K562 (cell line): ENCODE results near the gene ECHDC3. TPM values are rescaled to one million over a fixed set of nuclear protein-coding genes. Genes with fewer than 3 reads are reported as not detected.
A peak's percentile ranks its signal among the peaks of the same experiment; 100 is the strongest.

Source experiments
- ATAC-seq: fragments of 200-7000 bp; cut with Tn5 transposase; 3 replicates; pipeline ENCODE4 v1.9.1; 2020; ENCODE audit warnings: moderate library complexity
- BruUV-seq: library from RNA; stranded (reverse); fragments of 400-500 nt; replicated peaks from 2 replicates; lab custom pipeline; 2021; lab: Mats Ljungman, UMichigan
- CTCF ChIA-PET: fragments of 300-600 bp; formaldehyde crosslinking; extraction: SDS; loops from one replicate; lab custom pipeline; 2021; ENCODE audit warnings: low intra/inter-chr PET ratio; lab: Yijun Ruan, JAX
- POLR2A ChIA-PET: fragments of 300-600, 350-650 bp; sonication (Branson Sonifier 250); formaldehyde crosslinking; extraction: SDS; loops from one replicate; lab custom pipeline; 2021; ENCODE audit warnings: antibody characterized with exemption, inconsistent platforms; lab: Yijun Ruan, JAX
- DNase-seq, 4 experiments: peaks; one replicate each; pipeline versions ENCODE4 v3.0.0 to v3.0.0-alpha.2; 2011 to 2018; ENCODE audit warnings: low spot score in 3 of 4, mixed read lengths in 3 of 4; ENCODE audit errors: extremely low read depth in 1 of 4
- FAIRE-seq: peaks from 2 replicates; lab custom pipeline; 2011; peaks lifted over from hg19 to GRCh38; lab: Jason Lieb, UNC
- H2AFZ ChIP-seq: 2 replicates; pipeline ENCODE4 v1.6.0; 2011; ENCODE audit warnings: low read depth, low read length, control low read depth, inconsistent platforms
- H3K27ac ChIP-seq: fragments of 200-600 bp; 3 replicates; pipeline ENCODE4 v1.8.0; 2011; ENCODE audit warnings: low read depth, mild to moderate bottlenecking, control low read depth, inconsistent platforms, low read length, moderate library complexity, mixed read lengths; ENCODE audit errors: extremely low read depth
- H3K27me3 ChIP-seq, 2 experiments: fragments of 300-600 bp in 1 of 2; 2 replicates in 1 of 2; 3 replicates in 1 of 2; pipeline versions ENCODE4 v1.6.0 to v1.8.0; 2011; ENCODE audit warnings: inconsistent platforms in 2 of 2, low read length in 2 of 2, mild to moderate bottlenecking in 1 of 2, mixed read lengths in 1 of 2, moderate library complexity in 1 of 2; ENCODE audit not compliant: control insufficient read depth in 2 of 2, insufficient read depth in 2 of 2
- H3K36me3 ChIP-seq: fragments of 300-600 bp; 3 replicates; pipeline ENCODE4 v1.8.0; 2011; ENCODE audit warnings: mild to moderate bottlenecking, low read length, inconsistent platforms; ENCODE audit not compliant: control insufficient read depth, insufficient read depth
- H3K4me1 ChIP-seq, 2 experiments: fragments of 200-600 bp in 1 of 2; replicated peaks in 1 of 2; 2 replicates in 1 of 2; 3 replicates in 1 of 2; pipeline versions ENCODE4 v1.5.1 to v1.8.0; 2011; ENCODE audit warnings: inconsistent platforms in 2 of 2, low read length in 2 of 2, mild to moderate bottlenecking in 1 of 2, mixed read lengths in 1 of 2, moderate library complexity in 1 of 2; ENCODE audit not compliant: control insufficient read depth in 2 of 2, insufficient read depth in 2 of 2
- H3K4me2 ChIP-seq: 2 replicates; pipeline ENCODE4 v1.6.1; 2011; ENCODE audit warnings: low read length, control low read depth, inconsistent platforms, mixed read lengths; ENCODE audit not compliant: insufficient read depth
- H3K4me3 ChIP-seq: fragments of 200-600 bp; sonication (generic), shearing (Covaris generic); 2 replicates; pipeline ENCODE4 v1.5.1; 2016; ENCODE audit warnings: control low read depth, inconsistent platforms
- H3K79me2 ChIP-seq: fragments of 200-600 bp; 3 replicates; pipeline ENCODE4 v1.8.0; 2011; ENCODE audit warnings: low read length, inconsistent platforms; ENCODE audit not compliant: control insufficient read depth, insufficient read depth
- H3K9ac ChIP-seq, 2 experiments: 2 replicates each; pipeline versions ENCODE4 v1.6.0 to v1.6.1; 2011; ENCODE audit warnings: low read depth in 2 of 2, low read length in 2 of 2, control low read depth in 1 of 2, inconsistent platforms in 1 of 2, mild to moderate bottlenecking in 1 of 2, mixed read lengths in 1 of 2; ENCODE audit not compliant: insufficient read depth in 1 of 2
- H3K9me1 ChIP-seq: one replicate; pipeline ENCODE4 v1.6.0; 2011; ENCODE audit warnings: inconsistent platforms, mild to moderate bottlenecking, low read length, moderate library complexity; ENCODE audit not compliant: control insufficient read depth, insufficient read depth
- H3K9me3 ChIP-seq: replicated peaks from 2 replicates; pipeline ENCODE4 v1.5.1; 2011; ENCODE audit warnings: low read depth, low read length, inconsistent platforms; ENCODE audit not compliant: control insufficient read depth, insufficient read depth
- H4K20me1 ChIP-seq: replicated peaks from 2 replicates; pipeline ENCODE4 v1.6.1; 2011; ENCODE audit warnings: low read length, inconsistent platforms, mixed read lengths; ENCODE audit not compliant: control insufficient read depth, insufficient read depth
- CBX2 ChIP-seq: fragments of 200-600 bp; sonication (generic); IDR thresholded peaks from one replicate; pipeline ENCODE4 v1.6.1; 2012; ENCODE audit warnings: mild to moderate bottlenecking, low read length, inconsistent platforms; ENCODE audit not compliant: insufficient read depth, poor library complexity, severe bottlenecking
- FOXM1 ChIP-seq, 2 experiments: fragments of 450-650 bp in 1 of 2; sonication (generic) in 1 of 2; formaldehyde crosslinking in 1 of 2; IDR thresholded peaks; 2 replicates each; pipeline versions ENCODE4 v1.6.1 to v1.9.0; 2017 to 2022; ENCODE audit warnings: low read depth in 2 of 2, mild to moderate bottlenecking in 2 of 2, missing genetic modification reagents in 1 of 2, moderate library complexity in 1 of 2
- GABPB1 ChIP-seq: sonication (generic); formaldehyde crosslinking; IDR thresholded peaks from 2 replicates; pipeline ENCODE4 v1.8.0; 2022; ENCODE audit warnings: mild to moderate bottlenecking, missing genetic modification reagents
- KLF10 ChIP-seq: fragments of 250-450 bp; sonication (Bioruptor Pico); IDR thresholded peaks from 2 replicates; pipeline ENCODE4 v1.6.1; 2021; ENCODE audit warnings: matching md5 sums
- NR1H2 ChIP-seq: sonication (generic); formaldehyde crosslinking; IDR thresholded peaks from 2 replicates; pipeline ENCODE4 v1.4.0; 2020; ENCODE audit warnings: mild to moderate bottlenecking, missing genetic modification reagents
- SIN3A ChIP-seq, 2 experiments: fragments of 150-350 bp in 1 of 2; IDR thresholded peaks; 2 replicates each; pipeline ENCODE4 v1.6.1; 2011 to 2016; ENCODE audit warnings: borderline replicate concordance in 2 of 2, low read depth in 2 of 2, low read length in 2 of 2, mild to moderate bottlenecking in 2 of 2, moderate library complexity in 2 of 2; ENCODE audit not compliant: control insufficient read depth in 1 of 2
- SP2 ChIP-seq: IDR thresholded peaks from 2 replicates; pipeline ENCODE4 v1.6.1; 2011; ENCODE audit warnings: mild to moderate bottlenecking, low read depth, low read length, moderate library complexity; ENCODE audit not compliant: poor library complexity, severe bottlenecking; ENCODE audit errors: extremely low read depth
- TEAD2 ChIP-seq: fragments of 450-650 bp; IDR thresholded peaks from 2 replicates; pipeline ENCODE4 v1.6.1; 2016; ENCODE audit warnings: missing genetic modification characterization, control low read depth, missing compliant biosample characterization
- ZNF12 ChIP-seq: sonication (generic); formaldehyde crosslinking; IDR thresholded peaks from 2 replicates; pipeline ENCODE4 v1.4.0; 2020; ENCODE audit warnings: mild to moderate bottlenecking, missing genetic modification reagents
- ZNF445 ChIP-seq: fragments of 250-450 bp; sonication (Bioruptor Pico); IDR thresholded peaks from 2 replicates; pipeline ENCODE4 v1.4.0; 2020; ENCODE audit warnings: low read depth, mild to moderate bottlenecking, moderate library complexity
- WGBS: fragments of 100-300 bp; shearing (Covaris generic); methylation state at CpG from one replicate; pipeline ENCODE4 v1.1.6; 2016; ENCODE audit warnings: low coverage, mixed read lengths; ENCODE audit not compliant: insufficient coverage; ENCODE audit errors: missing lambda C conversion rate; 5-methylcytosine and 5-hydroxymethylcytosine counted together
- in situ Hi-C: fragments of 300-500 bp; cut with MboI; formaldehyde crosslinking; loops from 4 replicates; pipeline ENCODE4 v1.15.0; 2018; ENCODE audit warnings: inconsistent platforms, mixed read lengths
- intact Hi-C: fragments of 100-400 bp; cut with micrococcal nuclease; formaldehyde crosslinking; loops from 2 replicates; pipeline ENCODE4 v1.14.2; 2022
- polyA plus RNA-seq, 8 experiments: library from polyadenylated mRNA; depleted of rRNA in 4 of 8; stranded (reverse) in 5 of 8; unstranded in 3 of 8; fragments of >200 nt; fragmentation: Nextera tagmentation in 2 of 8; fragmentation: Illumina TruSeq in 1 of 8; extraction: Ambion mirVana in 2 of 8; extraction: Trizol in 1 of 8; gene quantifications; 2 replicates each; pipeline versions ENCODE4 v1.2.1 to v1.2.3, GENCODE V29; 2011 to 2014; ENCODE audit warnings: inconsistent platforms in 1 of 8, missing spikeins in 1 of 8
- total RNA-seq, 7 experiments: library from RNA; depleted of rRNA in 6 of 7; stranded (reverse); fragments of >200 nt in 6 of 7; fragmentation: Illumina TruSeq in 2 of 7; extraction: Trizol in 2 of 7; gene quantifications; 2 replicates each; pipeline versions ENCODE4 v1.2.1 to v1.2.3, GENCODE V29; 2011 to 2021; ENCODE audit warnings: low replicate concordance in 1 of 7
- TF ChIP-seq, protein P1 (sequence below): fragments of 450-650 bp; IDR thresholded peaks from 2 replicates; pipeline ENCODE4 v1.6.1; 2017; ENCODE audit warnings: mild to moderate bottlenecking, moderate library complexity

Gene ECHDC3
- total and polyA plus RNA-seq, 9 of the 15 experiments (the other 6 are each of a cell fraction or from before 2014, with no cell fraction given): 0.53 to 21.9 (median 15.7) TPM

GRCh38 chr10:11789956-11790355 lies 47.8 kb downstream of the ECHDC3 start (continued):
- TF ChIP-seq FOXM1 (IDR thresholded peaks at IDR 0.05; ENCODE audit: low read depth) (no peak), FOXM1 (CRISPR knock-in tag; IDR thresholded peaks at IDR 0.05; ENCODE audit: low read depth) (no peak), ZNF445 (CRISPR knock-in tag) (no peak), CBX2 (no peak), SIN3A (IDR thresholded peaks at IDR 0.05; ENCODE audit: borderline replicate concordance in 2 of 2, control insufficient read depth in 1 of 2, low read depth in 2 of 2, low read length in 2 of 2) (no peak), KLF10 (CRISPR knock-in tag) (no peak)
- TF ChIP-seq, protein P1, sequence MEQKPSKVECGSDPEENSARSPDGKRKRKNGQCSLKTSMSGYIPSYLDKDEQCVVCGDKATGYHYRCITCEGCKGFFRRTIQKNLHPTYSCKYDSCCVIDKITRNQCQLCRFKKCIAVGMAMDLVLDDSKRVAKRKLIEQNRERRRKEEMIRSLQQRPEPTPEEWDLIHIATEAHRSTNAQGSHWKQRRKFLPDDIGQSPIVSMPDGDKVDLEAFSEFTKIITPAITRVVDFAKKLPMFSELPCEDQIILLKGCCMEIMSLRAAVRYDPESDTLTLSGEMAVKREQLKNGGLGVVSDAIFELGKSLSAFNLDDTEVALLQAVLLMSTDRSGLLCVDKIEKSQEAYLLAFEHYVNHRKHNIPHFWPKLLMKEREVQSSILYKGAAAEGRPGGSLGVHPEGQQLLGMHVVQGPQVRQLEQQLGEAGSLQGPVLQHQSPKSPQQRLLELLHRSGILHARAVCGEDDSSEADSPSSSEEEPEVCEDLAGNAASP: no peak

GRCh38 chr10:11793762-11794479 lies 51.7 kb downstream of the ECHDC3 start:
- no peak for DNase-seq
- no peaks in the 10 kb centered on the region for H3K9me1 ChIP-seq
- FAIRE-seq: no peak
- in situ Hi-C loops: loop anchor here (25.0 kb wide), 1 partner anchor 918 kb away; no protein-coding TSS in a partner anchor
- no TSS peak for BruUV-seq
- intact Hi-C loops: no loop called here
- no peak overlapping the region for H3K27ac ChIP-seq
- ATAC-seq: no peak
- H3K9ac ChIP-seq: peak overlapping the region in 1 of 2 experiments; percentile 64; a peak in 1 of 4 replicates
- ChIA-PET CTCF (interaction anchor here (0.6 kb wide), 1 partner anchor 281 kb away, joined by 5 read pairs; no protein-coding TSS in a partner anchor), POLR2A (no interaction called here)
- no peaks in the 10 kb centered on the region for H3K36me3 ChIP-seq
- H3K27me3 ChIP-seq: peaks cover 24 to 28% of the 10 kb centered on the region in 2 experiments
- H3K4me3 ChIP-seq: no peak overlapping the region
- H2AFZ ChIP-seq: no peak overlapping the region; the same call in 1 of the 2 replicates
- H4K20me1 ChIP-seq: no peaks in the 10 kb centered on the region
- peaks cover under 1 to 8% of the 10 kb centered on the region in 2 experiments; a peak in 3 of 5 replicates for H3K4me1 ChIP-seq
- no peak overlapping the region for H3K4me2 ChIP-seq
- WGBS: 46% methylated on average over 11 of the region's 12 CpGs
- no peaks in the 10 kb centered on the region for H3K79me2 ChIP-seq
- H3K9me3 ChIP-seq: no peaks in the 10 kb centered on the region
- no peak for TF ChIP-seq NR1H2 (CRISPR knock-in tag)
- TF ChIP-seq GABPB1 (CRISPR knock-in tag): no peak
- no peak for TF ChIP-seq TEAD2 (tag)
- no peak for TF ChIP-seq SP2
- TF ChIP-seq ZNF12 (CRISPR knock-in tag): no peak
